AG09319 (cell line): ENCODE measurements around the gene HNRNPAB.

Source experiments
- DNase-seq: peaks from one replicate; pipeline ENCODE4 v3.0.0-alpha.2; 2010; ENCODE audit warnings: low read depth; ENCODE audit errors: extremely low read depth
- TF ChIP-seq, protein P1 (sequence below): IDR thresholded peaks from 2 replicates; pipeline ENCODE4 v1.5.1; 2011; ENCODE audit warnings: low read depth, mild to moderate bottlenecking, inconsistent platforms, low read length, moderate library complexity

HNRNPAB gene

GRCh38 chr5:178257650-178258049, 53.3 kb downstream of the HNRNPAB start:
- TF ChIP-seq, protein P1, sequence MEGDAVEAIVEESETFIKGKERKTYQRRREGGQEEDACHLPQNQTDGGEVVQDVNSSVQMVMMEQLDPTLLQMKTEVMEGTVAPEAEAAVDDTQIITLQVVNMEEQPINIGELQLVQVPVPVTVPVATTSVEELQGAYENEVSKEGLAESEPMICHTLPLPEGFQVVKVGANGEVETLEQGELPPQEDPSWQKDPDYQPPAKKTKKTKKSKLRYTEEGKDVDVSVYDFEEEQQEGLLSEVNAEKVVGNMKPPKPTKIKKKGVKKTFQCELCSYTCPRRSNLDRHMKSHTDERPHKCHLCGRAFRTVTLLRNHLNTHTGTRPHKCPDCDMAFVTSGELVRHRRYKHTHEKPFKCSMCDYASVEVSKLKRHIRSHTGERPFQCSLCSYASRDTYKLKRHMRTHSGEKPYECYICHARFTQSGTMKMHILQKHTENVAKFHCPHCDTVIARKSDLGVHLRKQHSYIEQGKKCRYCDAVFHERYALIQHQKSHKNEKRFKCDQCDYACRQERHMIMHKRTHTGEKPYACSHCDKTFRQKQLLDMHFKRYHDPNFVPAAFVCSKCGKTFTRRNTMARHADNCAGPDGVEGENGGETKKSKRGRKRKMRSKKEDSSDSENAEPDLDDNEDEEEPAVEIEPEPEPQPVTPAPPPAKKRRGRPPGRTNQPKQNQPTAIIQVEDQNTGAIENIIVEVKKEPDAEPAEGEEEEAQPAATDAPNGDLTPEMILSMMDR: no peak
- DNase-seq: no peak

GRCh38 chr5:178259623-178260536, 55.5 kb downstream of the HNRNPAB start:
- TF ChIP-seq, protein P1: no peak
- DNase-seq: no peak
